Activated B cell treated with CpG ODN at 0.5 μM for 24 hours (primary cell): ENCODE measurements around the gene EEF1A1. TPM values are rescaled to one million over a fixed set of nuclear protein-coding genes. Genes with fewer than 3 reads are reported as not detected.

Experiments
- ATAC-seq: fragments of 200-7000 bp; cut with Tn5 transposase; one replicate; pipeline ENCODE4 v1.10.0; 2021; ENCODE audit warnings: low read depth, mild to moderate bottlenecking, moderate library complexity
- CTCF ChIA-PET: fragments of 350-600 bp; sonication (Branson Sonifier 250); formaldehyde crosslinking; loops from one replicate; lab custom pipeline; 2021; ENCODE audit warnings: antibody characterized with exemption; lab: Charles Lee
- POLR2A ChIA-PET: fragments of 350-600 bp; sonication (Branson Sonifier 250); formaldehyde crosslinking; loops from one replicate; lab custom pipeline; 2021; ENCODE audit warnings: antibody characterized with exemption; lab: Charles Lee
- DNase-seq: peaks from one replicate; pipeline ENCODE4 v3.0.0; 2022
- H3K27ac Mint-ChIP-seq: one replicate; pipeline ENCODE4 v1.8.0; 2020; ENCODE audit warnings: mixed read lengths
- H3K27me3 Mint-ChIP-seq: one replicate; pipeline ENCODE4 v1.8.0; 2021; ENCODE audit warnings: mixed read lengths
- H3K36me3 Mint-ChIP-seq: one replicate; pipeline ENCODE4 v1.8.0; 2021; ENCODE audit warnings: low read depth, mixed read lengths
- H3K4me1 Mint-ChIP-seq: one replicate; pipeline ENCODE4 v1.8.0; 2021; ENCODE audit warnings: mixed read lengths
- H3K4me3 Mint-ChIP-seq: one replicate; pipeline ENCODE4 v1.8.0; 2020; ENCODE audit warnings: mild to moderate bottlenecking, mixed read lengths
- H3K9me3 Mint-ChIP-seq: one replicate; pipeline ENCODE4 v1.8.0; 2020; ENCODE audit warnings: mixed read lengths
- intact Hi-C: fragments of 100-400 bp; cut with micrococcal nuclease; formaldehyde crosslinking; loops from one replicate; pipeline ENCODE4 v1.15.1; 2024
- total RNA-seq: library from RNA; stranded (reverse); gene quantifications from 2 replicates; pipeline ENCODE4 v1.2.3, GENCODE V29; 2022
- TF ChIP-seq, protein P1 (sequence below): fragments of 200-600 bp; IDR thresholded peaks from one replicate; pipeline ENCODE4 v1.8.0; 2022; ENCODE audit warnings: antibody characterized with exemption, mild to moderate bottlenecking

Gene EEF1A1
- total RNA-seq, 1 donor from 2014 or later = 19,962 TPM

DNA sequence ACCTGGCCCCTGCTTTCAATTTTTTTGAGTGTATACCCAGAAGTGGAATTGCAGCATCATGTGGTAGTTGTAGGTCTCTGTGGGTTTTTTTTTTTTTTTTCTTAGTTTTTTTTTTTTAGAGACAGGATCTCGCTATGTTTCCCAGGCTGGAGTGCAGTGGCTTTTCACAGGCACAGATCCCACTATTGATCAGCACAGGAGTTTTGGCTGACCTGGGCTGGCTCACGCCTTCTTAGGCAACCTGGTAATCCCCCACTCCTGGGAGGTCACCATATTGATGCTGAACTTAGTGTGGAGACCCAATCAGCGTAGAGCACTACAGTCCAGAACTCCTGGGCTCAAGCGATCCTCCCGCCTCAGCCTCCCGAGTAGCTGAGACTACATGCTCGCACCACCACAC, 33.4 kb downstream of the EEF1A1 start:
- Mint-ChIP-seq H3K27me3 (no peaks in the 10 kb centered on the region), H3K9me3 (no peaks in the 10 kb centered on the region), H3K4me1 (peaks cover 2% of the 10 kb centered on the region), H3K27ac (no peak overlapping the region), H3K4me3 (no peak overlapping the region), H3K36me3 (peaks cover 83% of the 10 kb centered on the region)
- TF ChIP-seq, protein P1, sequence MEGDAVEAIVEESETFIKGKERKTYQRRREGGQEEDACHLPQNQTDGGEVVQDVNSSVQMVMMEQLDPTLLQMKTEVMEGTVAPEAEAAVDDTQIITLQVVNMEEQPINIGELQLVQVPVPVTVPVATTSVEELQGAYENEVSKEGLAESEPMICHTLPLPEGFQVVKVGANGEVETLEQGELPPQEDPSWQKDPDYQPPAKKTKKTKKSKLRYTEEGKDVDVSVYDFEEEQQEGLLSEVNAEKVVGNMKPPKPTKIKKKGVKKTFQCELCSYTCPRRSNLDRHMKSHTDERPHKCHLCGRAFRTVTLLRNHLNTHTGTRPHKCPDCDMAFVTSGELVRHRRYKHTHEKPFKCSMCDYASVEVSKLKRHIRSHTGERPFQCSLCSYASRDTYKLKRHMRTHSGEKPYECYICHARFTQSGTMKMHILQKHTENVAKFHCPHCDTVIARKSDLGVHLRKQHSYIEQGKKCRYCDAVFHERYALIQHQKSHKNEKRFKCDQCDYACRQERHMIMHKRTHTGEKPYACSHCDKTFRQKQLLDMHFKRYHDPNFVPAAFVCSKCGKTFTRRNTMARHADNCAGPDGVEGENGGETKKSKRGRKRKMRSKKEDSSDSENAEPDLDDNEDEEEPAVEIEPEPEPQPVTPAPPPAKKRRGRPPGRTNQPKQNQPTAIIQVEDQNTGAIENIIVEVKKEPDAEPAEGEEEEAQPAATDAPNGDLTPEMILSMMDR = no peak
- ChIA-PET CTCF (no interaction called here), POLR2A (interaction anchor here (0.6 to 1.3 kb wide), 3 partner anchors 9 to 197 kb away, joined by 3 to 7 read pairs (median 5); no protein-coding TSS in a partner anchor)
- DNase-seq = no peak
- intact Hi-C loops = loop anchor here (2.0 kb wide), 1 partner anchor 15 kb away; no protein-coding TSS in a partner anchor
- no peak for ATAC-seq

DNA sequence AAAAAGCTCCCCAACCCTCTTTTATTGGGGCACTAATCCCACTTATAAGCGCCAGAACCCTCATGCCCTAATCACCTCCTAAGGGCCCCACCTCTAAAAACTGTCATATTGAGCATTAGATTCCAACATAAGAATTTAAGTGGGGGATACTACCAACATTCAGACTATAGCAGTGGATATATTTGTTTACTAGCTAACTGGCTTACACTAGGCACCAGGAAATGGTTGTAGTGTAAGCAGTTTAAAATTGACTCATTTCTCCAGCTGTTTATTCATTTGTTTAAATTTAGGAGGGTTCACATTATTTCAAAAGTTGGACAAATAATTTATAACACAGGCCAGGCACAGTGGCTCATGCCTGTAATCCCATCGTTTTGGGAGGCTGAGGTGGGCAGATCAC, 36.4 kb downstream of the EEF1A1 start:
- Mint-ChIP-seq H3K36me3 (peaks cover 83% of the 10 kb centered on the region), H3K9me3 (no peaks in the 10 kb centered on the region), H3K27ac (no peak overlapping the region), H3K4me3 (no peak overlapping the region), H3K27me3 (no peaks in the 10 kb centered on the region), H3K4me1 (no peaks in the 10 kb centered on the region)
- DNase-seq (no peak), ATAC-seq (no peak)
- TF ChIP-seq, protein P1 = no peak
- ChIA-PET POLR2A (interaction anchor here (0.6 to 0.7 kb wide), 3 partner anchors 31 to 196 kb away, joined by 3 to 9 read pairs (median 3); no protein-coding TSS in a partner anchor), CTCF (no interaction called here)
- intact Hi-C loops = no loop called here

DNA sequence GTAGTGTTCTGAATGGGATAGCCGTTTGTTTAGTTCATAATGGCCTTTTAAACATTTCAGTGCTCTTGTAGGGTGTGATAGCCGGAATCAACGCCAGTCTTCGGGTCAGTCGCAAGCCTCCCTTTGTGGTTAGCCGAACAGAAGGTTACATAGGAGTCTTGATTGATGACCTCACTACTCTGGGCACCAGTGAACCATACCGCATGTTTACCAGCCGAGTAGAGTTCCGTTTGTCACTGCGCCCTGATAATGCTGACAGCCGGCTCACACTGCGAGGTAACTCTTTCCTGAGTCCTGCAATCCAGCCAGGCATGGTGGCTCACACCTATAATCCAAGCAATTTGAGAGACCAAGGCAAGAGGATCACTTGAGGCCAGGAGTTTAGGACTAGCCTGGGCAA, 38.9 kb downstream of the EEF1A1 start:
- TF ChIP-seq, protein P1 = no peak
- POLR2A ChIA-PET = interaction anchor here (0.7 to 0.9 kb wide), 2 partner anchors 33 to 38 kb away, joined by 3 to 11 read pairs; no protein-coding TSS in a partner anchor
- H3K36me3 Mint-ChIP-seq = peaks cover 74% of the 10 kb centered on the region
- no peak overlapping the region for H3K27ac Mint-ChIP-seq
- DNase-seq (no peak), ATAC-seq (no peak)
- CTCF ChIA-PET = no interaction called here
- H3K4me3 Mint-ChIP-seq = no peak overlapping the region
- no peaks in the 10 kb centered on the region for H3K4me1 Mint-ChIP-seq
- intact Hi-C loops = loop anchor here (2.0 kb wide), 1 partner anchor 15 kb away; no protein-coding TSS in a partner anchor
- H3K9me3 Mint-ChIP-seq = no peaks in the 10 kb centered on the region
- H3K27me3 Mint-ChIP-seq = no peaks in the 10 kb centered on the region

DNA sequence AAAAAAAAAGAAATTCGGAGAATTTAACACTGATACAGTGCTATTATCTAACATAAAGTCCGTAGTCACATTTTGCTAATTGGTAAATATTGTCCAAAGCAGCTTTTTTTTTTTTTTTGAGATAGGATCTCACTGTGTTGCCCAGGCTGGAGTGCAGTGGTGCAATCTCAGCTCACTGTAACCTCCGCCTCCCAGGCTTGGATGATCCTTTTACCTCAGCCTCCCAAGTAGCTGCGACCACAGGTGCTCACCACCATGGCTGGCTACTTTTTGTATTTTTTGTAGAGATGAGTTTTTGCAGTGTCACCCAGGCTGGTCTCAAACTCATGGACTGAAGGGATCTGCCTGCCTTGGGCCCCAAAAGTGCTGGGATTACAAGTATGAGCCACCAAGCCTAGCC, 43.4 kb downstream of the EEF1A1 start:
- DNase-seq (no peak), ATAC-seq (no peak)
- TF ChIP-seq, protein P1 = no peak
- ChIA-PET POLR2A (interaction anchor here (0.7 kb wide), 1 partner anchor 16 kb away, joined by 6 read pairs; the partner anchor contains the start of gene MTO1), CTCF (no interaction called here)
- peaks cover 5% of the 10 kb centered on the region for H3K4me1 Mint-ChIP-seq
- H3K27ac Mint-ChIP-seq = no peak overlapping the region
- peaks cover 63% of the 10 kb centered on the region for H3K36me3 Mint-ChIP-seq
- no peaks in the 10 kb centered on the region for H3K9me3 Mint-ChIP-seq
- H3K27me3 Mint-ChIP-seq = no peaks in the 10 kb centered on the region
- no peak overlapping the region for H3K4me3 Mint-ChIP-seq
- intact Hi-C loops = no loop called here

DNA sequence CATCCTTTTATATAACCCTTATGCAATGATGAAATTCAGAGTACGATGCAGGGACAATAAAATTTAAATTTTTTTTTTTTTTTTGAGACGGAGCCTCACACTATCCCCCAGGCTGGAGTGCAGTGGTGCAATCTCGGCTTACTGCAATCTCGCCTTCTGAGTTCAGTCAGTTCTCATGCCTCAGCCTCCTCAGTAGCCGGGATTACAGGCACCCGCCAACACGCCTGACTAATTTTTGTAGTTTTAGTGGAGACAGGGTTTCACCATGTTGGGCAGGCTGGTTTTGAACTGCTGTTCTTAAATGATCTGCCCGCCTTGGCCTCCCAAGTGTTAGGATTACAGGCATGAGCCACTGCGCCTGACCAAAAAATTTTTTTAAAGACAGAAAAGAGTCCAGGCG, 44.1 kb downstream of the EEF1A1 start:
- H3K36me3 Mint-ChIP-seq = peaks cover 62% of the 10 kb centered on the region
- H3K4me1 Mint-ChIP-seq = peaks cover 12% of the 10 kb centered on the region
- ChIA-PET CTCF (no interaction called here), POLR2A (interaction anchor here (0.7 kb wide), 3 partner anchors 15 to 103 kb away, joined by 4 to 6 read pairs (median 4); partner anchors contain the start of gene MTO1)
- no peak for DNase-seq
- intact Hi-C loops = no loop called here
- no peaks in the 10 kb centered on the region for H3K27me3 Mint-ChIP-seq
- no peaks in the 10 kb centered on the region for H3K9me3 Mint-ChIP-seq
- H3K27ac Mint-ChIP-seq = no peak overlapping the region
- no peak for ATAC-seq
- TF ChIP-seq, protein P1 = no peak
- H3K4me3 Mint-ChIP-seq = no peak overlapping the region
